HepG2 (cell line): ENCODE results near the gene CDA. TPM values are rescaled to one million over a fixed set of nuclear protein-coding genes. Genes with fewer than 3 reads are reported as not detected.

Experiments used
- CBX1 ChIP-seq: IDR thresholded peaks from one replicate; pipeline ENCODE4 v1.6.1; 2016; ENCODE audit warnings: antibody characterized with exemption, low read depth
- EP300 ChIP-seq, 3 experiments: sonication (generic) in 1 of 3; formaldehyde crosslinking in 1 of 3; IDR thresholded peaks; 2 replicates each; pipeline versions ENCODE4 v1.5.1 to v1.6.1; 2011 to 2020; ENCODE audit warnings: low read depth in 2 of 3, low read length in 2 of 3, borderline replicate concordance in 1 of 3, improper control_type of control experiment in 1 of 3, mild to moderate bottlenecking in 1 of 3, missing genetic modification reagents in 1 of 3, moderate library complexity in 1 of 3
- ERF ChIP-seq: IDR thresholded peaks from 2 replicates; pipeline ENCODE4 v1.6.1; 2018; ENCODE audit warnings: missing biosample characterization, missing genetic modification reagents
- FOXA1 ChIP-seq, 2 experiments: fragments of 450-650 bp in 1 of 2; sonication (generic) in 1 of 2; formaldehyde crosslinking in 1 of 2; IDR thresholded peaks; 2 replicates each; pipeline versions ENCODE4 v1.4.0 to v1.6.1; 2016 to 2020; ENCODE audit warnings: missing genetic modification reagents in 1 of 2
- GRHL1 ChIP-seq: sonication (generic); formaldehyde crosslinking; conservative IDR thresholded peaks from 2 replicates; pipeline ENCODE4 v1.8.0; 2022; ENCODE audit warnings: missing genetic modification reagents
- MAFF ChIP-seq: IDR thresholded peaks from 2 replicates; pipeline ENCODE4 v1.6.1; 2011; ENCODE audit warnings: low read depth, low read length, improper control_type of control experiment
- NPAS2 ChIP-seq: sonication (generic); formaldehyde crosslinking; IDR thresholded peaks from 2 replicates; pipeline ENCODE4 v1.8.0; 2022; ENCODE audit warnings: mild to moderate bottlenecking, missing genetic modification reagents, borderline replicate concordance
- NRL ChIP-seq: sonication (generic); formaldehyde crosslinking; IDR thresholded peaks from 2 replicates; pipeline ENCODE4 v1.5.0; 2020; ENCODE audit warnings: missing genetic modification reagents, mild to moderate bottlenecking, moderate library complexity, borderline replicate concordance
- SIN3A ChIP-seq: IDR thresholded peaks from 2 replicates; pipeline ENCODE4 v1.6.1; 2011; ENCODE audit warnings: low read depth, mild to moderate bottlenecking, control low read depth, low read length, borderline replicate concordance
- SOX5 ChIP-seq: IDR thresholded peaks from 2 replicates; pipeline ENCODE4 v1.6.1; 2016; ENCODE audit warnings: borderline replicate concordance
- ZBTB46 ChIP-seq: sonication (generic); formaldehyde crosslinking; IDR thresholded peaks from 2 replicates; pipeline ENCODE4 v1.4.0; 2020; ENCODE audit warnings: mild to moderate bottlenecking, missing genetic modification reagents, borderline replicate concordance
- ZEB1 ChIP-seq: IDR thresholded peaks from 2 replicates; pipeline ENCODE4 v1.6.1; 2012; ENCODE audit warnings: mild to moderate bottlenecking, low read depth, inconsistent platforms; ENCODE audit not compliant: insufficient replicate concordance
- ZFP82 ChIP-seq: sonication (generic); formaldehyde crosslinking; IDR thresholded peaks from 2 replicates; pipeline ENCODE4 v1.5.1; 2020; ENCODE audit warnings: mild to moderate bottlenecking, missing genetic modification reagents, borderline replicate concordance
- ZMYM3 ChIP-seq: sonication (generic); formaldehyde crosslinking; IDR thresholded peaks from 2 replicates; pipeline ENCODE4 v1.5.1; 2020; ENCODE audit warnings: mild to moderate bottlenecking, missing genetic modification reagents
- ZNF251 ChIP-seq: sonication (generic); formaldehyde crosslinking; IDR thresholded peaks from 2 replicates; pipeline ENCODE4 v1.9.0; 2021; ENCODE audit warnings: mild to moderate bottlenecking, missing genetic modification reagents
- ZNF891 ChIP-seq: sonication (generic); formaldehyde crosslinking; IDR thresholded peaks from 2 replicates; pipeline ENCODE4 v1.5.0; 2020; ENCODE audit warnings: mild to moderate bottlenecking, missing genetic modification reagents
- ZSCAN30 ChIP-seq: sonication (generic); formaldehyde crosslinking; IDR thresholded peaks from 2 replicates; pipeline ENCODE4 v1.5.0; 2020; ENCODE audit warnings: mild to moderate bottlenecking, missing genetic modification reagents
- ZSCAN9 ChIP-seq: IDR thresholded peaks from 2 replicates; pipeline ENCODE4 v1.6.1; 2016; ENCODE audit warnings: borderline replicate concordance
- polyA plus RNA-seq, 8 experiments: library from polyadenylated mRNA; depleted of rRNA in 3 of 8; stranded (reverse) in 7 of 8; unstranded in 1 of 8; fragments of >200 nt; fragmentation: Illumina TruSeq in 4 of 8; extraction: Trizol in 4 of 8; gene quantifications; 2 replicates each; pipeline versions ENCODE4 v1.2.1 to v1.2.3, GENCODE V29; 2011 to 2016; ENCODE audit warnings: low read depth in 4 of 8, missing spikeins in 1 of 8, mixed read lengths in 1 of 8; ENCODE audit not compliant: insufficient read depth in 1 of 8
- total RNA-seq, 5 experiments: library from RNA; depleted of rRNA; stranded (reverse); fragments of >200 nt; fragmentation: Illumina TruSeq; extraction: Trizol; gene quantifications; 2 replicates each; pipeline ENCODE4 v1.2.3, GENCODE V29; 2016; ENCODE audit warnings: low read depth in 1 of 5
- TF ChIP-seq, protein P1 (sequence below): IDR thresholded peaks from 2 replicates; pipeline ENCODE4 v1.6.1; 2018; ENCODE audit warnings: missing genetic modification reagents, mild to moderate bottlenecking, missing compliant biosample characterization
- TF ChIP-seq, protein P2 (sequence below): sonication (generic); formaldehyde crosslinking; IDR thresholded peaks from 2 replicates; pipeline ENCODE4 v1.4.0; 2020; ENCODE audit warnings: low read depth, missing genetic modification reagents

The CDA gene
- total and polyA plus RNA-seq, 2 of the 13 experiments (the other 11 are each of a cell fraction or from before 2014, with no cell fraction given) = 0.66 to 2.1 TPM

DNA sequence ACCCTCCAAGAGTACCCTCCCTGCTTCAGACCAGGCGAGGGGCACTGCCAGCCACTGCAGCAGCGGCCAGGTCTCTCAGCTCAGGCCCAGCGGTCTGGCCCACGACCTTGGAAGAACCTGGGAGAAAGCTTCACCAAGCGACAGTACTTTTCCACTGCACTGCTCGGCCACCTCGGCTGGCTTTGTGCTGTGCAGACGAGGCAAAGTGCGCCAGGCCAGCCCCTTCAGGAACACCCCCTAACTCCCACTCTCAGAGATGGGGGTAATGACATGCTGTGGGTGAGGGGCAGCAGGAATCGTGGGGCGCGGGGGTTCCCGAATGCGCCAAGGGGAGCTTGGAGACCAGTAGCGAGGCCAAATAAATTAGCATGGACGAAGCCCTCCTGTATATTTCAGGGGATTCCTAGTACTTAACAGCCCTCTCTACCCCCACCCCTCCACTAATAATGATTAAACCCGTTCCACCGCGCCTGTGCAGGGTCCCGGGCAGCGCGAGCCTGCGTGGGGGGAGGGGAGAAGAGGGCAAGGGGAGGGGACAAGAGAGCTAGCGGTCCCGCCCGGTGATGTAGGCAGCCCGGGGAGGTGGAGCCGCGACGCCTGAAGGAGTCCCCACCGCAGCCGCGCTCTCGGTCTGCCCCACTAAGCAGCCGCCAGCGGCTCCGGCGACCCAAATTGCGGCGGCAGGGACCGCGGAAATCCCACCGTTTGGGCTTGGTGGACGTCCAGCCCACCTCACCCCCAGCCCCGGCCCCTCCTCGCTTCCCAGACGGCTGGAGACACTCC is 36.8 kb upstream of the CDA start, which contains the start of gene FAM43B (continued):
- TF ChIP-seq EP300 (IDR thresholded peaks at IDR 0.05; ENCODE audit: low read depth in 2 of 2, low read length in 2 of 2) (peak in 1 of 2 experiments; percentile 46; a peak in 1 of 4 replicates), EP300 (CRISPR knock-in tag; IDR thresholded peaks at IDR 0.05; ENCODE audit: borderline replicate concordance) (no peak), ZSCAN30 (CRISPR knock-in tag) (no peak), ZMYM3 (CRISPR knock-in tag) (no peak), GRHL1 (CRISPR knock-in tag) (no peak), ZEB1 (peak; percentile 42), MAFF (no peak), ERF (CRISPR knock-in tag) (peak; percentile 31), NPAS2 (no peak), SIN3A (no peak), ZNF251 (CRISPR knock-in tag) (no peak), ZNF891 (CRISPR knock-in tag) (peak; percentile 81), ZBTB46 (no peak), ZSCAN9 (CRISPR knock-in tag) (no peak), ZFP82 (CRISPR knock-in tag) (no peak), NRL (CRISPR knock-in tag) (peak; percentile 30; the same call in 1 of the 2 replicates), SOX5 (CRISPR knock-in tag) (peak; percentile 13; the same call in 1 of the 2 replicates), CBX1 (no peak), FOXA1 (IDR thresholded peaks at IDR 0.05) (no peak), FOXA1 (CRISPR knock-in tag; IDR thresholded peaks at IDR 0.05) (0 out of 2 replicates have a peak, but pooled peaks have one; percentile 9)
- TF ChIP-seq, protein P1, sequence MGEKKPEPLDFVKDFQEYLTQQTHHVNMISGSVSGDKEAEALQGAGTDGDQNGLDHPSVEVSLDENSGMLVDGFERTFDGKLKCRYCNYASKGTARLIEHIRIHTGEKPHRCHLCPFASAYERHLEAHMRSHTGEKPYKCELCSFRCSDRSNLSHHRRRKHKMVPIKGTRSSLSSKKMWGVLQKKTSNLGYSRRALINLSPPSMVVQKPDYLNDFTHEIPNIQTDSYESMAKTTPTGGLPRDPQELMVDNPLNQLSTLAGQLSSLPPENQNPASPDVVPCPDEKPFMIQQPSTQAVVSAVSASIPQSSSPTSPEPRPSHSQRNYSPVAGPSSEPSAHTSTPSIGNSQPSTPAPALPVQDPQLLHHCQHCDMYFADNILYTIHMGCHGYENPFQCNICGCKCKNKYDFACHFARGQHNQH (CRISPR knock-in tag) = peak; percentile 41
- TF ChIP-seq, protein P2, sequence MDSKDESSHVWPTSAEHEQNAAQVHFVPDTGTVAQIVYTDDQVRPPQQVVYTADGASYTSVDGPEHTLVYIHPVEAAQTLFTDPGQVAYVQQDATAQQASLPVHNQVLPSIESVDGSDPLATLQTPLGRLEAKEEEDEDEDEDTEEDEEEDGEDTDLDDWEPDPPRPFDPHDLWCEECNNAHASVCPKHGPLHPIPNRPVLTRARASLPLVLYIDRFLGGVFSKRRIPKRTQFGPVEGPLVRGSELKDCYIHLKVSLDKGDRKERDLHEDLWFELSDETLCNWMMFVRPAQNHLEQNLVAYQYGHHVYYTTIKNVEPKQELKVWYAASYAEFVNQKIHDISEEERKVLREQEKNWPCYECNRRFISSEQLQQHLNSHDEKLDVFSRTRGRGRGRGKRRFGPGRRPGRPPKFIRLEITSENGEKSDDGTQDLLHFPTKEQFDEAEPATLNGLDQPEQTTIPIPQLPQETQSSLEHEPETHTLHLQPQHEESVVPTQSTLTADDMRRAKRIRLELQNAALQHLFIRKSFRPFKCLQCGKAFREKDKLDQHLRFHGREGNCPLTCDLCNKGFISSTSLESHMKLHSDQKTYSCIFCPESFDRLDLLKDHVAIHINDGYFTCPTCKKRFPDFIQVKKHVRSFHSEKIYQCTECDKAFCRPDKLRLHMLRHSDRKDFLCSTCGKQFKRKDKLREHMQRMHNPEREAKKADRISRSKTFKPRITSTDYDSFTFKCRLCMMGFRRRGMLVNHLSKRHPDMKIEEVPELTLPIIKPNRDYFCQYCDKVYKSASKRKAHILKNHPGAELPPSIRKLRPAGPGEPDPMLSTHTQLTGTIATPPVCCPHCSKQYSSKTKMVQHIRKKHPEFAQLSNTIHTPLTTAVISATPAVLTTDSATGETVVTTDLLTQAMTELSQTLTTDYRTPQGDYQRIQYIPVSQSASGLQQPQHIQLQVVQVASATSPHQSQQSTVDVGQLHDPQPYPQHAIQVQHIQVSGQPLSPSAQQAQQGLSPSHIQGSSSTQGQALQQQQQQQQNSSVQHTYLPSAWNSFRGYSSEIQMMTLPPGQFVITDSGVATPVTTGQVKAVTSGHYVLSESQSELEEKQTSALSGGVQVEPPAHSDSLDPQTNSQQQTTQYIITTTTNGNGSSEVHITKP (CRISPR knock-in tag) = peak; percentile 100
